Choroid plexus epithelial cell (primary cell): Measurements from ENCODE around the gene UBXN11.

Source experiments
- DNase-seq: peaks from one replicate; pipeline ENCODE4 v3.0.0-alpha.2; 2010; ENCODE audit warnings: low read depth
- H3K4me3 ChIP-seq: 2 replicates; pipeline ENCODE4 v1.5.1; 2011; ENCODE audit warnings: low read depth, mild to moderate bottlenecking, control low read depth, low read length, moderate library complexity
- CTCF ChIP-seq: conservative IDR thresholded peaks from 2 replicates; pipeline ENCODE4 v1.5.1; 2011; ENCODE audit warnings: low read depth, mild to moderate bottlenecking, control low read depth, inconsistent platforms, low read length, moderate library complexity

The UBXN11 gene

GRCh38 chr1:26302733-26303405 is 3.6 kb downstream of the UBXN11 start:
- no peak overlapping the region for H3K4me3 ChIP-seq
- TF ChIP-seq CTCF: no peak
- DNase-seq: peak; percentile 63

GRCh38 chr1:26300578-26301275 is 5.7 kb downstream of the UBXN11 start:
- H3K4me3 ChIP-seq: no peak overlapping the region
- TF ChIP-seq CTCF: no peak
- DNase-seq: no peak

DNA sequence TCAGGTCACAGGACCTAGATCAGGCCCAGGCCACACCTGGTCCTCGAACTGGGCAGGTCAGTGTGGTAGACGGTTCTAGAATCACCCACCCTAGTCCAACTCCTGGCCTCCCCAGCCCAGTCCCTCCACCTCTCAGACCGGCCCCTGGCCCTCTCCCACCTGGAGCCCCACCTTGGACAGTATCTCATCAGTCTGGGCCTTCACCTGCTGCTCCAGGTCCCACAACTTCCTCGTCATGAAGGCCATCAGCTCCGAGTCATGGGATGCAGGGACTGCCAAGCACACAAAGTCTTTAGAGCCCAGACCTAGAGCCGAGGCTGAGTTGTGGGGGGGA is 8.7 kb downstream of the UBXN11 start:
- DNase-seq: no peak

DNA sequence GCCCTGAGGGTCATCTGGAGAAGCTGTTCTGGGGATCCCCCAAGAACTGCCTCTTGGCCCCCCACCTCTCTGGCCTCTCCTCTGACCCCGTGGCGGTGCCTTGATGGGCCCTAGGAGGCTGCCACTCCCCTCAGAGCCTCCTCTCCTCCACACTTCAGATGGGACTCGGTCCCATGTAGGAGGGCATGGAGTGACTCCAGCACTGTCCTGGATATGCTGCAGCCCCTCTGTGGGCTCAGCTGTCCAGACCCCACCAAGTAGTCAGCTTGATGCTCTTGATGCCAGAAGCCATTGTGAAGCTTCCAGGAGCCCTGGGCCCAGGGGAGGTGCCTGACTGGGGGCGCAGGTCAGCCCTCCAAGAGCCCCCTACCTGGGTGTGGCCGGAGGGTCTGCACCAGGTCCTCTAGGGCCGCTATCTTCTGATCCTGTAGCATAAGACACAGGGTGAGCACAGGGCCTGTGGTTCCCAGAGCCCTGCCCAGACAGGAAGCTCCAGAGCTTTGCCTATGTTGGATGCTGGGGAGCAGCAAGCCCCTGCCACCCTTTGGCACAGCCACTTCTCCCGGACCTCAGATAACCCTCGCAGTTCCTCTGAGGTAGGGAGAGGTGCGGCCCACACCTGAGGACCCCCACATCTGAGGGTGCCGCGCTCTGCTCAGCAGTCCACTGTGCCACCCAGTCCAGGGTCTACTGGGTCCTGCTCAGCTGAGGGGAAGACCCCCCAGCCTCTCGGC is 9.2 kb downstream of the UBXN11 start:
- no peak for TF ChIP-seq CTCF
- DNase-seq: no peak
- H3K4me3 ChIP-seq: no peak overlapping the region

More for the DNA sequence above, 8.7 kb downstream of the UBXN11 start:
- H3K4me3 ChIP-seq: no peak overlapping the region
- no peak for TF ChIP-seq CTCF

DNA sequence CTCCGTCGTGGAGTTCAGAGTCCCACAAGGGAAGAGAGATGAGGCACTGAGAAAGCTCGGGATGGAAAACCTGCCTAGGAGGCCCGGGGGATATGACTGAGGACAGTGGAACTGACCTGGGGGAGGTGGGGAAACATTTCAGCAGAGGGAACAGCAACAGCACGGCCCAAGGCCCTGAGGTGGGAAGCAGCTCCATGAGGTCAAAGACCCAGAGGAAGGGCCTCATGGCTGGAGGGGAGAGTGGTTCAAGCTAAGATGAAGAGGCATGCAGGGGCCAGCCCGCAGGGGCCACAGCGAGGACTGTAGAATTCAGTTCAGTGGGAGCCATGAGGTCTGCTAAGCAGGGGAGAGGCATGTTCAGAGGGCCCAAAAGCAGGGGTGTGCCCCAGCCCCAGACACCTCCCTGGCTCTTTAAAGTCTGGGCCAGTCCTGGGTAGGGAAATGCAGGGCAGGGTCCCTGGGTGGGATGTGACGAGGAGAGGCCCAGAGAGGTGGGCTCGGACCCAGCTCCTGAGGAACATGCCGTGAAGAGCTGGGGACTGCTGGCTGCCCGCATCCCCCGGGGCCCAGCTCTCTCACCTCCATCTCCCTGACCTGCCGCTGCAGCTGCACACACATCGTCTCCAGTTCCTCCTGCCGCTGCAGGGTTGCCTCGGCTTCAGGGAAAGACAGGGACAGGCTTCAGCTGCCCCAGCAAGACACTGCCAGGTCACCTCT is 9.9 kb downstream of the UBXN11 start:
- TF ChIP-seq CTCF: no peak
- H3K4me3 ChIP-seq: no peak overlapping the region
- DNase-seq: no peak

DNA sequence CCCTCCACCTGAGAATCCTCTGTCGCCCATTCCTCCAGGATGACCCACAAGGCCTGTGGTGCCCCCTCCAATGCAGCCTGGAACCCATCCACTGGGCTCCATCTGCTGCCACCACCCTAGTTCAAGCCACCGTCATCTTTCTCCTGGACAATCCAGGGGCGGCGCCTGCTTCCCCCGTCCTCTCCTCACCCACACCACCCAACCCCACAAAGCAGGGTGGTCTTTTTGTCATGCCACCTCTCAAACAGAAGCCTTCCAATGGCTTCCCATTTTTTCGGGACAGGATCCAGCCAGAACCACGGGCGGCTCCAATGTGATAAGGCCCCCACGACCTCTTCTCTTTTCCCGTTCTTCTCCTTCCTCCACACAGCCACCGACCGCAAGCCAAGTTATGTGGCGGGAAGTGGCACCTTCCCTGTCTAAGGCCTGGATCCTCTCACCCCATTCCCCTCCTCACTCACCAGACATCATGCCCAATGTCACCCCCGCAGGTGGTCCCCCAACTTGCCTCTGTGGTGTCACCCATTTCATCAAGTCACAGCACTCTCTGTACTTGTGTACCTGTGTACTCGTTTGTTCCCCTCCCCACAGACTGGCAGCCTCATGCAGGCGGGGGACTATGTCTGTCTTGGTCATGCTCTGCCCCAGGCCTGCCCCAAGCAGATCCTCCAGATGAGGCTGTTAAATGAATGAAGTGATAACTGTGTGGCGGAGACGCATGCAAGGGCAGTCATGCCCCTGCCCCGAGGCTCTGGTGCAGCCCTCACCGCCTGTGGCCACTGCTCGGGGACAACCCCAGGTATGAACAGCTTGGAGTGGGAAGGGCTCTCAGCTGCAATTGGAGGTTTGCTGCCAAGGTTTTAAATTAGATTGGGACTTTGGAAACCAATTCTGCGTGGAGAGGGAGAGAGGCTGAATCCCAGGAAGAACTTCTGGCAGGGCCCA is 11.0 kb downstream of the UBXN11 start:
- TF ChIP-seq CTCF: no peak
- DNase-seq: no peak
- H3K4me3 ChIP-seq: no peak overlapping the region
